Psoas muscle (tissue), 8 donors: ENCODE results near the gene MSH6. TPM values are rescaled to one million over a fixed set of nuclear protein-coding genes. Genes with fewer than 3 reads are reported as not detected.

Experiments
- ATAC-seq, 4 donors: fragments of 200-7000 bp; cut with Tn5 transposase; one replicate each; pipeline ENCODE4 v1.9.1; 2020; ENCODE audit warnings: moderate library complexity in 3 of 4, mild to moderate bottlenecking in 2 of 4
- DNase-seq, 2 donors: peaks; one replicate each; pipeline ENCODE4 v3.0.0-alpha.2; 2020
- H3K27ac ChIP-seq: fragments of 200-600 bp; one replicate; pipeline ENCODE4 v1.8.0; 2022
- H3K27me3 ChIP-seq, 3 donors: fragments of 200-600 bp in 1 of 3; one replicate each; pipeline versions ENCODE4 v1.6.1 to v1.8.0; 2013 to 2022; ENCODE audit warnings: low read length in 2 of 3, mild to moderate bottlenecking in 2 of 3, moderate library complexity in 1 of 3; ENCODE audit not compliant: insufficient read depth in 3 of 3
- H3K36me3 ChIP-seq, 2 donors: fragments of 200-600 bp in 1 of 2; one replicate each; pipeline versions ENCODE4 v1.6.1 to v1.8.0; 2013 to 2022; ENCODE audit warnings: low read depth in 1 of 2, mild to moderate bottlenecking in 1 of 2, moderate library complexity in 1 of 2; ENCODE audit not compliant: insufficient read depth in 1 of 2
- H3K4me1 ChIP-seq: fragments of 200-600 bp; one replicate; pipeline ENCODE4 v1.8.0; 2022
- H3K4me3 ChIP-seq: fragments of 200-600 bp; one replicate; pipeline ENCODE4 v1.8.0; 2022; ENCODE audit warnings: mild to moderate bottlenecking
- H3K9me3 ChIP-seq: fragments of 200-600 bp; one replicate; pipeline ENCODE4 v1.8.0; 2022
- WGBS, 3 donors: extraction: QIAGEN DNeasy Blood & Tissue Kit; methylation state at CpG; one replicate each; pipeline versions ENCODE4 v1.1.6 to v1.1.7; 2013; 5-methylcytosine and 5-hydroxymethylcytosine counted together
- intact Hi-C, 2 donors: fragments of 100-400 bp; cut with DNase I; formaldehyde crosslinking; loops; one replicate each; pipeline versions ENCODE4 v1.11.0 to v1.14.2; 2022
- polyA plus RNA-seq, 3 donors: library from polyadenylated mRNA; stranded (reverse); fragments of 200-250 nt; gene quantifications; one replicate each; pipeline ENCODE4 v1.2.3, GENCODE V29; 2013
- total RNA-seq, 4 donors: library from RNA; stranded (reverse); fragmentation: NEBNext Ultra II Directional in 2 of 4; extraction: Animal tissue kit (Norgen Biotek cat#: 25700) in 2 of 4; gene quantifications; one replicate each; pipeline versions ENCODE4 v1.2.1 to v1.2.4, GENCODE V29; 2021 to 2023
- TF ChIP-seq, protein P1 (sequence below): fragments of 200-600 bp; IDR thresholded peaks from one replicate; pipeline ENCODE4 v1.8.0; 2022; ENCODE audit warnings: antibody characterized with exemption
- donor health status: healthy with polysubstance abuse.
- donor health status: DM: no; HTN: no; CAD: no; lungs with moderate emphysema.
- donor health status: Bipolar disorder and iron deficiency.
- donor health status: healthy.
- donor health status: DM: yes; HTN: yes; CAD: no.
- donor health status: DM: no; HTN: no; CAD: no.
- donor health status: DM: no; HTN: no; CAD: no.
- donor health status: DM: yes; HTN: yes; CAD: no.

Gene MSH6
- total and polyA plus RNA-seq, 7 donors, result 7.7 to 21.1 (median 12.0) TPM

- intact Hi-C loops, result no loop called here
- Histone ChIP-seq H3K4me1 (no peaks in the 10 kb centered on the region), H3K27ac (no peak overlapping the region), H3K9me3 (no peaks in the 10 kb centered on the region), H3K36me3 (peaks cover 14 to 96% of the 10 kb centered on the region in 2 donors), H3K4me3 (no peak overlapping the region), H3K27me3 (no peaks in the 10 kb centered on the region)
- TF ChIP-seq, protein P1, sequence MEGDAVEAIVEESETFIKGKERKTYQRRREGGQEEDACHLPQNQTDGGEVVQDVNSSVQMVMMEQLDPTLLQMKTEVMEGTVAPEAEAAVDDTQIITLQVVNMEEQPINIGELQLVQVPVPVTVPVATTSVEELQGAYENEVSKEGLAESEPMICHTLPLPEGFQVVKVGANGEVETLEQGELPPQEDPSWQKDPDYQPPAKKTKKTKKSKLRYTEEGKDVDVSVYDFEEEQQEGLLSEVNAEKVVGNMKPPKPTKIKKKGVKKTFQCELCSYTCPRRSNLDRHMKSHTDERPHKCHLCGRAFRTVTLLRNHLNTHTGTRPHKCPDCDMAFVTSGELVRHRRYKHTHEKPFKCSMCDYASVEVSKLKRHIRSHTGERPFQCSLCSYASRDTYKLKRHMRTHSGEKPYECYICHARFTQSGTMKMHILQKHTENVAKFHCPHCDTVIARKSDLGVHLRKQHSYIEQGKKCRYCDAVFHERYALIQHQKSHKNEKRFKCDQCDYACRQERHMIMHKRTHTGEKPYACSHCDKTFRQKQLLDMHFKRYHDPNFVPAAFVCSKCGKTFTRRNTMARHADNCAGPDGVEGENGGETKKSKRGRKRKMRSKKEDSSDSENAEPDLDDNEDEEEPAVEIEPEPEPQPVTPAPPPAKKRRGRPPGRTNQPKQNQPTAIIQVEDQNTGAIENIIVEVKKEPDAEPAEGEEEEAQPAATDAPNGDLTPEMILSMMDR, result no peak
- ATAC-seq (no peak), DNase-seq (no peak)
Measured at GRCh38 chr2:47810850-47811249, 27.9 kb downstream of the MSH6 start.

DNA sequence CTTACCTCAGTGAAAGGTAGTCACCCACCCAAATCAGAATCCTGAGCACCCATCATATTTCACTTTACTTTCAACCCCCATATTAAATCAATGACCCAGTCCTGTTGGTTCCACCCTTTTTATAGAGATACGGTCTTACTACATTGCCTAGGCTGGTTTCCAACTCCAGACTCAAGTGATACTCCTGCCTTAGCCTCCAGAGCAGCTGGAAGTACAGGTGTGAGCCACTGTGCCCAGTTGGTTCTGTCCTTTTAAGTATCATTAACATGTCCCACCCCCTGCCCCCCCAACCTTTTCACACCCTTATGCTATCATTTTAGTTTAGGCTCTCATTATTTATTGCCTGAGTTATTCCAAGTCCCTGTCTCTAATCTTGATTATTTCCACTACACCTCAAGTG is 28.7 kb downstream of the MSH6 start:
- no peak overlapping the region for H3K4me3 ChIP-seq
- TF ChIP-seq, protein P1, result no peak
- H3K36me3 ChIP-seq, result peaks cover 12 to 96% of the 10 kb centered on the region in 2 donors
- H3K9me3 ChIP-seq, result no peaks in the 10 kb centered on the region
- DNase-seq (no peak), ATAC-seq (no peak)
- H3K27me3 ChIP-seq, result no peaks in the 10 kb centered on the region
- intact Hi-C loops, result no loop called here
- no peak overlapping the region for H3K27ac ChIP-seq
- 52 to 71% (median 62%) methylated on average over 1 of the region's 1 CpG for WGBS, 3 donors
- no peaks in the 10 kb centered on the region for H3K4me1 ChIP-seq

DNA sequence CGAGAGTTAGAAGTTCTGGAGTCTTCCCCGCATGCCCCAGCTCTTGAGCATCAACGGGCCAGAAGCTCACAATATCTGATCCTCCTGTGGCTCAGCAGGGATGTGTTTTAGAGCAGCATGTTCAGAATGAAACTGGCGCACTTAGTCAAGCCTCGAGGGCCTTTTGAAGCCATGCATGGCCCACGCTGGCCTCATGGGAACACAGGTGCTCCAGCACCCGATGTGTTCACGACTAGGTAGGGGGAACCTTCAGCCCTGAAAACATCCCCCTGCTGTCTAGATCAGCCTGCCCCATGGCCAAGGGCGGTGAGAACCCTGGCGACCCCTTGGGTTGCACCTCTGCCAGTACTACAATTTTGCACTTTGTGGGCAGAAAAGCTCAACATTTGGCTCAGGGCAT is 32.8 kb downstream of the MSH6 start:
- intact Hi-C loops, result no loop called here

DNA sequence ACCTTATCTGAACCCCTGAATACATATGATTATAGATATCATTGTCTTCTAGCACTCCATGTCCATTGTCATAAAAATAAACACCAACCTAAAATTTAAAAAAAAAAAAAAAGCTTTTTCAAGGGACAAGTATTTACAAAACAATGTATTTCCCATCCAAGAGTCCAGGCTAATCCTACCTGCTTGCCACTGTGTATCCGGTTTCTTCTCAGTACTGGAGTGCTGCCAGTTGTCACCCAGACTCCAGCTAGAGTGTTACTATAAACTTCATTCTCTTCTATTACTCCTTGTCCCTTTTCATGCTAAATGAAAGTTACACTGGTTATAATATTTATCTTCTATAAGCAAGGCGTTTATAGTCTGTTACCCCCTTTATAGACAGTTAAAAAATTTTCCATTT is 35.8 kb downstream of the MSH6 start:
- TF ChIP-seq, protein P1, result no peak
- H3K9me3 ChIP-seq, result no peaks in the 10 kb centered on the region
- H3K4me3 ChIP-seq, result no peak overlapping the region
- ATAC-seq (peak in 2 of 4 donors; percentile 59 to 64), DNase-seq (no peak)
- H3K36me3 ChIP-seq, result peaks cover 5 to 94% of the 10 kb centered on the region in 2 donors
- WGBS, 3 donors, result 50 to 61% (median 59%) methylated on average over 2 of the region's 2 CpGs
- intact Hi-C loops, result no loop called here
- no peak overlapping the region for H3K27ac ChIP-seq
- no peaks in the 10 kb centered on the region for H3K27me3 ChIP-seq
- H3K4me1 ChIP-seq, result no peaks in the 10 kb centered on the region

More for the DNA sequence above, 32.8 kb downstream of the MSH6 start:
- H3K27ac ChIP-seq, result no peak overlapping the region
- WGBS, 3 donors, result 93 to 95% (median 95%) methylated on average over 10 of the region's 10 CpGs
- H3K27me3 ChIP-seq, result no peaks in the 10 kb centered on the region
- no peaks in the 10 kb centered on the region for H3K4me1 ChIP-seq
- TF ChIP-seq, protein P1, result no peak
- no peak overlapping the region for H3K4me3 ChIP-seq
- no peak for DNase-seq
- no peak for ATAC-seq
- no peaks in the 10 kb centered on the region for H3K9me3 ChIP-seq
- H3K36me3 ChIP-seq, result peaks cover 7 to 96% of the 10 kb centered on the region in 2 donors

GRCh38 chr2:47819834-47820233 is 36.9 kb downstream of the MSH6 start:
- Histone ChIP-seq H3K27me3 (no peaks in the 10 kb centered on the region), H3K4me3 (no peak overlapping the region), H3K9me3 (no peaks in the 10 kb centered on the region), H3K36me3 (peaks cover 5 to 97% of the 10 kb centered on the region in 2 donors), H3K27ac (no peak overlapping the region), H3K4me1 (no peaks in the 10 kb centered on the region)
- intact Hi-C loops, result no loop called here
- DNase-seq (no peak), ATAC-seq (no peak)
- WGBS, 3 donors, result 93 to 96% (median 94%) methylated on average over 3 of the region's 3 CpGs
- TF ChIP-seq, protein P1, result no peak
